CD4-positive, alpha-beta T cell treated with Interleukin-1 beta for 1 hour (primary cell): ENCODE results near the gene GSG1.
A peak's percentile ranks its signal among the peaks of the same experiment; 100 is the strongest.
"Not testable (repeated sequence)": the region's sequence is repeated elsewhere in the genome, so short reads cannot be mapped to it uniquely, and the experiment has no call there.

Experiments used
- DNase-seq, 2 donors: peaks; one replicate each; pipeline ENCODE4 v3.0.0-alpha.2; 2020 to 2022

GSG1 gene

DNA sequence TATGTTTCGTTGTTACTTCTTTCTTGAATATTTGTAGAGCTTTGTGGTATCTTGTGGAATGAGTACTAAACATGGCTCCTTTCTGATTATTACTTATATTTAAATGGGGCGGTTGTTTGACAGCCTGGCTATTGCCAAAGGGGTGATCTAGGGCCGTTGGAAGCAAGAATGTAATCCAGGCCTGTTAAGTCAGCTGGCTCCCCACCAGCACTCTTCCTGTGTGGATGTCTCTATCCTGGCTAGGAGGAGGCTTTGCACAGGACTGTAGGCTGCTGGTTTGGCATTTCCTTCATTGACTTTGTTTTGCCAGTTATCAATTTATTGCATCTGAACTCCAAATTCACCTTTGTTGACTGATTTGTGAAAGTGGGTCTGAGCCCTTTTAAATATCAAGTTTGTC, 53.7 kb downstream of the GSG1 start:
- no peak for DNase-seq

DNA sequence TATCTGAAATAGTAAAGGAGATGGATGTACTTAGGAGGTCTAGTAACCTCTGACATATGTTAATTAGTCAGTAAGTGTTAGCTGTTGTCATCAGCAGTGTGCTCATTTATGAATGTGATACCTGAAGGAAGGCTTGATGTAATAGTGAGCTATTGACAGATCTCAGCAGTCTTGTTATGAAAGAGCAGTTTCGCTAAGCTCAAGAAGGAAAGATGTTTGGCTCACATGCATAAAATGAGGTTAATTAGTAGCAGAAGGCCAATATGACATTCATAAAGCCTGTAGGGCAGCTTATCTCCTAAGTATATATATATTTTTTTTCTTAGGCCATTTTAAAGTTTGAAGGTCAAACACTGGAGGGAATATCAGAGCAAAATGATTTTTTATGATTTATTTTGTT, 56.5 kb downstream of the GSG1 start:
- no peak for DNase-seq

GRCh38 chr12:13045816-13046215, 57.7 kb downstream of the GSG1 start:
- no peak for DNase-seq

DNA sequence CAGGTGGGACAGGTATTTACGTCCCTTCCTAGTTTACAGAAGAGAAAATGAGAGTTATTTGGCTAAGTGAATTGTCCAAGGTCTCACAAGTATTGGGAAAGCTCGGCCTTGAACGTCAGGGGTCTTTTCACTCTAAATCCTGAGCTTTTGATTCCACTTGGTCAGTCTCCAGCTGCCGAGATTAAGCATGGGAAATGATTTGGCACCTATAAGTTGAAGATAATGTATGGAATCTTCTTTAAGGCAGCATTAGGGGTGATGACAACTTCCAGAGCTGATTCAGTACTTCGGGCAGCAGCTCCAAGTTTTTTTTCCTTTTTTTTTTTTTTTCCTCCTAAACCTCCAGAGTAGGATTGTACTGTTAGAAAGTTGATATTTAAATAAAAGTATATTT, 58.6 kb downstream of the GSG1 start:
- DNase-seq: no peak

GRCh38 chr12:13044002-13044905, 59.2 kb downstream of the GSG1 start, which contains the start of gene FAM234B:
TSS of gene FAM234B (plus strand) at chr12:13044381. CDS start at chr12:13044404, 23 bp downstream.
- DNase-seq: peak; percentile 74 to 76

DNA sequence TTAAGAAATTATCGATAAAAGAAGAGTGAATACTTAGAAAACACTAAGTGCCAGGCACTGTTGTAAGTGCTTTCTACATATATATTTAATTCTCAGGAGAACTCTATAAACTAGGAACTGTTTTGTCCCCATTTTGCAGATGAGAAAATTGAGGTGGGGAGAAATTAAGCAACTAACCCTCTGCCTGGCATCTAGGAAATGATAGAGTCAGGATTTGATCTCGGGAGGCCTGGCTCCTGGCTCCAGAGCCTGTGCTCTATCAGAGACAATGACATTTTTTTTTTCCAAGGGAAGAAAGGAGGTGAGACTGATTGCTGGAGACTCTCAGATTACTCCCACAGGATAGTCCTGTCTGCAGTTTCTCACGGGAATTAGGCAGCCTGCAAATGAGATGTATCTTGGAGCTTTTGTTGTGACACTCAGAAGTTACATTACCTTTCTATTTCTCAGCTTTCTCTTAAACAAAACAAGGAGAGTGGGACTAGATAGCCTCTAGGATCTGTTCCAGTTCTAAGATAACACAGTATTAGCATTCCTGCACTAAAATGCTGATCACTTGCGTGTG, 60.7 kb downstream of the GSG1 start:
- DNase-seq: no peak

DNA sequence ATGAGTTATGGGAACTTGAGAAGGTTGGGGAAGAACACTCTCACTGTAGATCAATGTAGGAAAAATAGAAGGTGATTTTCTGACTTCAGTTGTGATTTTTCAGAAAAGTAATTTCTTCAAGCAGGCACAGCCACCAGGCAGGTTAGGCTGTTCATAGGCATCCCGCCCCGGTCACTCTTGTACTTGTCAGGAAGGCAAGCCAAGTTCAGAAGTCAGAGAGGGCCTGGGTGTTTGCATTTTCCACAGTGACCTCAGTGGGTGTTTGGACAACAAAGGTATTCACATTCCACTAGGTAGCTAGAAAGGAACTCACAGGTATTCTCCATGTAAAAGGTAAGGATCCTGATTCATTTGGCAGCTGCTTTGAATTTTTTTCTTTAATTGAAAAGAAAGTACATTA, 62.2 kb downstream of the GSG1 start:
- DNase-seq: no peak

GRCh38 chr12:13039328-13039956, 64.0 kb downstream of the GSG1 start:
- no peak for DNase-seq

GRCh38 chr12:13038491-13039161, 64.8 kb downstream of the GSG1 start:
- DNase-seq: no peak

DNA sequence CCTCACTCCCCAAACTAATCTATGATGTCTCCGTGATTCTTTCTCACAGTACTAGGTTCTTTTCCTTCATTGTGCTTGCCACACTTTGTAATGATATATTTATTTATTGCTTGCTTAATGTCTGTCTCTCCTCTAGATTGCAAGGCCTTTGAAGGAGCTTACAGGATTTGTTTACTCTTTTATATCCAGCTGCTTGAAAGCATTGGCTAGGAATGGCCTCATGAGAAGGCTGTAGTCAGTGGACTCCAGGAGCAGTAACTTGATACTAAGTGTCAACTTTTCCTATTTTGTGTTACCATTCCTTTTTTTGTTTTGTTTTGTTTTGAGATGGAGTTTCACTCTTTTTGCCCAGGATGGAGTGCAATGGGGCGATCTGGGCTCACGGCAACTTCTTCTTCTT, 66.6 kb downstream of the GSG1 start:
- DNase-seq: no peak

DNA sequence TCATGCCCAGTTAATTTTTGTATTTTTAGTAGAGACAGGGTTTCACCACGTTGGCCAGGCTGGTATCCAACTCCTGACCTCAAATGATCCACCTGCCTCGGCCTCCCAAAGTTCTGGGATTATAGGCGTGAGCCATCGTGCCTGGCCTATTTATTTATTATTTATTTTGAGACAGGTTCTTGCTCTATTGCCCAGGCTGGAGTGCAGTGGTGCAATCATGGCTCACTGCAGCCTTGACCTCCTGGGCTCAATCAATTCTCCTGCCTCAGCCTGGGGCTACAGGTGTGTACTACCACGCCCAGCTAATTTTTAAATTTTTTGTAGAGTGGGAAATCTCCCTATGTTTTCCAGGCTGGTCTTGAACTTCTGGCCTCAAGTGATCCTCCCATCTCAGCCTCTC, 68.1 kb downstream of the GSG1 start:
- DNase-seq: not testable (repeated sequence)
